ENCODE measurements around the gene PBX3. TPM values are rescaled to one million over a fixed set of nuclear protein-coding genes. Genes with fewer than 3 reads are reported as not detected.

PBX3 gene
- total and polyA plus RNA-seq, 4 donors: 7.3 to 18.9 (median 11.1) TPM

GRCh38 chr9:125749951-125750626, 2.9 kb downstream of the PBX3 start:
- peaks cover 0 to 34% (median 27%) of the 10 kb centered on the region in 4 donors for H3K4me1 ChIP-seq (ENCODE audit: control insufficient read depth in 4 of 4, insufficient read depth in 4 of 4, low read length in 3 of 4)
- no peak for DNase-seq (ENCODE audit: low spot score)
- WGBS: 67% methylated on average over 4 of the region's 4 CpGs

GRCh38 chr9:125750627-125751011, 3.4 kb downstream of the PBX3 start:
- H3K9me3 ChIP-seq (ENCODE audit: control insufficient read depth in 4 of 4, low read length in 3 of 4): no peaks in the 10 kb centered on the region
- 62% methylated on average over 6 of the region's 6 CpGs for WGBS
- peak overlapping the region in 1 of 3 donors; percentile 12 for H3K4me3 ChIP-seq (ENCODE audit: low read depth in 1 of 3, low read length in 3 of 3)
- no peaks in the 10 kb centered on the region for H3K36me3 ChIP-seq (ENCODE audit: control insufficient read depth in 4 of 4, insufficient read depth in 3 of 4, low read depth in 1 of 4, low read length in 3 of 4)
- DNase-seq (ENCODE audit: low spot score): no peak
- no peaks in the 10 kb centered on the region for H3K27me3 ChIP-seq (ENCODE audit: control insufficient read depth in 4 of 4, insufficient read depth in 4 of 4, low read length in 3 of 4)
- peak overlapping the region; percentile 57 to 67 for H3K27ac ChIP-seq (ENCODE audit: low read depth in 1 of 2, low read length in 2 of 2)
- H3K9ac ChIP-seq (ENCODE audit: low read depth in 1 of 2, low read length in 2 of 2): peak overlapping the region; percentile 25 to 38
- TF ChIP-seq EGR1 (IDR thresholded peaks at IDR 0.05; ENCODE audit: low read depth in 2 of 2): no peak
- no peak for TF ChIP-seq ATF3 (IDR thresholded peaks at IDR 0.05)
- no peak for TF ChIP-seq HNF4A (conservative IDR thresholded peaks at IDR 0.05)
- no peak for TF ChIP-seq FOXA1 (IDR thresholded peaks at IDR 0.05)
- peaks cover 0 to 35% (median 27%) of the 10 kb centered on the region in 4 donors for H3K4me1 ChIP-seq (ENCODE audit: control insufficient read depth in 4 of 4, insufficient read depth in 4 of 4, low read length in 3 of 4)

More at GRCh38 chr9:125749951-125750626, 2.9 kb downstream of the PBX3 start:
- TF ChIP-seq RAD21 (IDR thresholded peaks at IDR 0.05) (peak; percentile 13 to 51), TAF1 (conservative IDR thresholded peaks at IDR 0.05) (peak; percentile 27), CTCF (IDR thresholded peaks at IDR 0.05; ENCODE audit: low read depth, low read length, missing input control) (no peak), GABPA (IDR thresholded peaks at IDR 0.05 in 1 of 2, conservative IDR thresholded peaks at IDR 0.05 in 1 of 2) (no peak), RXRA (IDR thresholded peaks at IDR 0.05) (peak in 1 of 2 donors; percentile 21), NR2F2 (IDR thresholded peaks at IDR 0.05) (no peak), JUND (IDR thresholded peaks at IDR 0.05) (no peak), SP1 (IDR thresholded peaks at IDR 0.05) (peak; percentile 50), FOXA2 (IDR thresholded peaks at IDR 0.05) (no peak), MAX (IDR thresholded peaks at IDR 0.05) (no peak), HNF4A (conservative IDR thresholded peaks at IDR 0.05) (peak; percentile 22 to 47)
- H3K36me3 ChIP-seq (ENCODE audit: control insufficient read depth in 4 of 4, insufficient read depth in 3 of 4, low read depth in 1 of 4, low read length in 3 of 4): no peaks in the 10 kb centered on the region
- H3K27ac ChIP-seq (ENCODE audit: low read depth in 1 of 2, low read length in 2 of 2): peak overlapping the region; percentile 57 to 67
- H3K9ac ChIP-seq (ENCODE audit: low read depth in 1 of 2, low read length in 2 of 2): peak overlapping the region; percentile 43 to 81
- H3K4me3 ChIP-seq (ENCODE audit: low read depth in 1 of 3, low read length in 3 of 3): peak overlapping the region in 1 of 3 donors; percentile 12
- H3K27me3 ChIP-seq (ENCODE audit: control insufficient read depth in 4 of 4, insufficient read depth in 4 of 4, low read length in 3 of 4): no peaks in the 10 kb centered on the region
- H3K9me3 ChIP-seq (ENCODE audit: control insufficient read depth in 4 of 4, low read length in 3 of 4): no peaks in the 10 kb centered on the region

- no peak for DNase-seq (ENCODE audit: low spot score)
- peaks cover 0 to 28% (median 24%) of the 10 kb centered on the region in 4 donors for H3K4me1 ChIP-seq (ENCODE audit: control insufficient read depth in 4 of 4, insufficient read depth in 4 of 4, low read length in 3 of 4)
- WGBS: 92% methylated on average over 3 of the region's 3 CpGs
These were observed 5.0 kb downstream of the PBX3 start for GRCh38 chr9:125752070-125752628.

More at GRCh38 chr9:125752070-125752628, 5.0 kb downstream of the PBX3 start:
- no peaks in the 10 kb centered on the region for H3K36me3 ChIP-seq (ENCODE audit: control insufficient read depth in 4 of 4, insufficient read depth in 3 of 4, low read depth in 1 of 4, low read length in 3 of 4)
- TF ChIP-seq HNF4A (conservative IDR thresholded peaks at IDR 0.05): no peak
- no peak for TF ChIP-seq RAD21 (IDR thresholded peaks at IDR 0.05)
- TF ChIP-seq ATF3 (IDR thresholded peaks at IDR 0.05): no peak
- no peak for TF ChIP-seq TAF1 (conservative IDR thresholded peaks at IDR 0.05)
- no peak for TF ChIP-seq HNF4G (IDR thresholded peaks at IDR 0.05)
- no peak for TF ChIP-seq NR2F2 (IDR thresholded peaks at IDR 0.05)
- H3K9me3 ChIP-seq (ENCODE audit: control insufficient read depth in 4 of 4, low read length in 3 of 4): no peaks in the 10 kb centered on the region
- no peak overlapping the region for H3K9ac ChIP-seq (ENCODE audit: low read depth in 1 of 2, low read length in 2 of 2)
- H3K27me3 ChIP-seq (ENCODE audit: control insufficient read depth in 4 of 4, insufficient read depth in 4 of 4, low read length in 3 of 4): no peaks in the 10 kb centered on the region
- H3K27ac ChIP-seq (ENCODE audit: low read depth in 1 of 2, low read length in 2 of 2): no peak overlapping the region
- H3K4me3 ChIP-seq (ENCODE audit: low read depth in 1 of 3, low read length in 3 of 3): no peak overlapping the region
